Peyer's patch (tissue), 4 donors: ENCODE measurements around the gene GSDMA.

Experiments used
- POLR2A ChIP-seq, 2 donors: fragments of 450-650 bp; IDR thresholded peaks; one replicate each; pipeline ENCODE4 v1.5.1; 2017; ENCODE audit warnings: antibody characterized with exemption in 2 of 2, mild to moderate bottlenecking in 2 of 2, moderate library complexity in 2 of 2
- TF ChIP-seq, protein P1 (sequence below), 6 experiments: fragments of 450-650 bp in 4 of 6; fragments of 200-600 bp in 2 of 6; sonication (generic) in 1 of 6; IDR thresholded peaks; one replicate each; pipeline ENCODE4 v1.5.1; 2017 to 2019; ENCODE audit warnings: antibody characterized with exemption in 6 of 6, mild to moderate bottlenecking in 3 of 6, moderate library complexity in 1 of 6

DNA sequence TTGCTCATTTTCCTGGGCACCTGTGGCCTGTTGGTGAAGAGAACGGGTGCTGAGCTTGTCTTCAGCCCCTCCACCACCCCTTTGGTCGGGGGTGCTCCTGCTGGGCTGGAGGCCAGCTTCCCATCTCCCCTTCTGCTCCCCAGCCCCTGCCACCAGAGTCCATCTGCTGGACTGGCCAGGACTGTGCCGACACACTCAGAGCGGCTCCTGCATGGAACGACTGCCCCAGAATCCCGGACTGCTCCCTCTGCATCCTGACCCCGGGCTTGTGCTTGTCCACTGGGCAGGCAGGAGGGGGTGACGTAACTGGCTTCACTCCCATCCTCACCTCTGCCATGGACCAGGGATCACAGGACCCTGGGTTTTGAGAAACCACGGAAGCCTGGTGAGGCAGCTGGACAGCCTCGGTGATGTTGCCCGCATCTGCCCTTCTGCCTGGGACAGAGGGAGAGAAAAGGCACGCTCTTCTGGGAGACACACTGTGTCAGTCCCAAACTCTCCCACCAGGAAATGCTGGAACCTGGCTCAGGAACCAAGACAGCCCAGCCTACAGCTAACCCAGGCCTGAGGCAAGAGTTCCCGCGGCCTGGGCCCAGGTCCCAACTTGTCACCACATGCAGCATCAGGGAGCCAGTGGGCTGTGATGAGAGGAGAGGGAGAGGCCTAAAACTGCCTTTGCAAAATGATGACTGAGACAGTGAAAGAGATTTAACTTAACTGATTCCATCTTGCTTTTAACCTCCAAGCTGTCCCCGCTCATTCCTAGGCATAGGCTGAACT is 16.1 kb upstream of the GSDMA start:
- TF ChIP-seq POLR2A (IDR thresholded peaks at IDR 0.05) = no peak
- TF ChIP-seq, protein P1, sequence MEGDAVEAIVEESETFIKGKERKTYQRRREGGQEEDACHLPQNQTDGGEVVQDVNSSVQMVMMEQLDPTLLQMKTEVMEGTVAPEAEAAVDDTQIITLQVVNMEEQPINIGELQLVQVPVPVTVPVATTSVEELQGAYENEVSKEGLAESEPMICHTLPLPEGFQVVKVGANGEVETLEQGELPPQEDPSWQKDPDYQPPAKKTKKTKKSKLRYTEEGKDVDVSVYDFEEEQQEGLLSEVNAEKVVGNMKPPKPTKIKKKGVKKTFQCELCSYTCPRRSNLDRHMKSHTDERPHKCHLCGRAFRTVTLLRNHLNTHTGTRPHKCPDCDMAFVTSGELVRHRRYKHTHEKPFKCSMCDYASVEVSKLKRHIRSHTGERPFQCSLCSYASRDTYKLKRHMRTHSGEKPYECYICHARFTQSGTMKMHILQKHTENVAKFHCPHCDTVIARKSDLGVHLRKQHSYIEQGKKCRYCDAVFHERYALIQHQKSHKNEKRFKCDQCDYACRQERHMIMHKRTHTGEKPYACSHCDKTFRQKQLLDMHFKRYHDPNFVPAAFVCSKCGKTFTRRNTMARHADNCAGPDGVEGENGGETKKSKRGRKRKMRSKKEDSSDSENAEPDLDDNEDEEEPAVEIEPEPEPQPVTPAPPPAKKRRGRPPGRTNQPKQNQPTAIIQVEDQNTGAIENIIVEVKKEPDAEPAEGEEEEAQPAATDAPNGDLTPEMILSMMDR (IDR thresholded peaks at IDR 0.05) = no peak
